ENCODE measurements around the gene SFXN1.

The SFXN1 gene

GRCh38 chr5:175576591-175576990 lies 98.2 kb downstream of the SFXN1 start:
- DNase-seq, result no peak
